B cell (primary cell): ENCODE measurements around the gene FHIT. TPM values are rescaled to one million over a fixed set of nuclear protein-coding genes. Genes with fewer than 3 reads are reported as not detected.

Experiments
- ATAC-seq: fragments of 200-7000 bp; cut with Tn5 transposase; one replicate; pipeline ENCODE4 v1.10.0; 2021; ENCODE audit warnings: low read depth, mild to moderate bottlenecking, moderate number of reproducible peaks, moderate library complexity
- CTCF ChIA-PET: fragments of 350-600 bp; sonication (Branson Sonifier 250); formaldehyde crosslinking; loops from one replicate; lab custom pipeline; 2021; ENCODE audit warnings: antibody characterized with exemption, inconsistent platforms; lab: Charles Lee
- POLR2A ChIA-PET: fragments of 350-600 bp; sonication (Branson Sonifier 250); formaldehyde crosslinking; loops from one replicate; lab custom pipeline; 2021; ENCODE audit warnings: antibody characterized with exemption; lab: Charles Lee
- DNase-seq: peaks from one replicate; pipeline ENCODE4 v3.0.0; 2013
- H2AFZ ChIP-seq: 2 replicates; pipeline ENCODE4 v1.6.1; 2012; ENCODE audit warnings: mild to moderate bottlenecking, low read depth, low read length; ENCODE audit not compliant: insufficient read depth, poor library complexity, severe bottlenecking
- H3K27ac ChIP-seq, 2 donors: 1 replicate in 1 of 2; 2 replicates in 1 of 2; pipeline ENCODE4 v1.5.1; 2012 to 2013; ENCODE audit warnings: low read length in 2 of 2, mild to moderate bottlenecking in 2 of 2, moderate library complexity in 1 of 2
- H3K27me3 ChIP-seq, 4 experiments: fragments of 200-600 bp in 1 of 4; sonication (generic) in 1 of 4; replicated peaks in 1 of 4; 1 replicate in 2 of 4; 2 replicates in 2 of 4; pipeline versions ENCODE4 v1.6.1 to v1.7.0; 2013 to 2016; ENCODE audit warnings: low read length in 3 of 4, mild to moderate bottlenecking in 2 of 4, mixed read lengths in 1 of 4, moderate library complexity in 1 of 4; ENCODE audit not compliant: insufficient read depth in 4 of 4, control insufficient read depth in 3 of 4; ENCODE audit errors: control extremely low read depth in 1 of 4
- H3K36me3 ChIP-seq, 2 experiments: replicated peaks in 1 of 2; 1 replicate in 1 of 2; 2 replicates in 1 of 2; pipeline versions ENCODE4 v1.6.1 to v1.7.1; 2013; ENCODE audit warnings: low read length in 1 of 2; ENCODE audit not compliant: insufficient read depth in 2 of 2, control insufficient read depth in 1 of 2; ENCODE audit errors: control extremely low read depth in 1 of 2, extremely low read depth in 1 of 2
- H3K4me1 ChIP-seq, 2 donors: fragments of 200-600 bp in 1 of 2; sonication (generic) in 1 of 2; 1 replicate in 1 of 2; 2 replicates in 1 of 2; pipeline versions ENCODE4 v1.5.1 to v1.6.1; 2013 to 2017; ENCODE audit warnings: low read length in 2 of 2; ENCODE audit not compliant: control insufficient read depth in 2 of 2, insufficient read depth in 2 of 2
- H3K4me2 ChIP-seq: replicated peaks from 2 replicates; pipeline ENCODE3; 2012; ENCODE audit warnings: mild to moderate bottlenecking, low read depth, low read length; ENCODE audit not compliant: poor library complexity, severe bottlenecking
- H3K4me3 ChIP-seq, 5 experiments: fragments of 200-600 bp in 1 of 5; sonication (generic) in 1 of 5; 1 replicate in 3 of 5; 2 replicates in 2 of 5; pipeline versions ENCODE4 v1.5.1 to v1.7.0; 2011 to 2016; ENCODE audit warnings: low read length in 4 of 5, mild to moderate bottlenecking in 4 of 5, low read depth in 2 of 5, control low read depth in 1 of 5, moderate library complexity in 1 of 5; ENCODE audit not compliant: insufficient read depth in 1 of 5; ENCODE audit errors: control extremely low read depth in 1 of 5, extremely low read depth in 1 of 5
- H3K79me2 ChIP-seq: fragments of 200-600 bp; sonication (generic); one replicate; pipeline ENCODE4 v1.6.0; 2016; ENCODE audit warnings: low read length; ENCODE audit not compliant: control insufficient read depth, insufficient read depth
- H3K9ac ChIP-seq: fragments of 200-600 bp; sonication (generic); 2 replicates; pipeline ENCODE4 v1.6.1; 2017; ENCODE audit warnings: mild to moderate bottlenecking, low read length, moderate library complexity
- H3K9me3 ChIP-seq, 3 donors: one replicate each; pipeline versions ENCODE4 v1.6.1 to v1.7.1; 2013; ENCODE audit warnings: low read length in 2 of 3; ENCODE audit not compliant: control insufficient read depth in 2 of 3, insufficient read depth in 1 of 3; ENCODE audit errors: control extremely low read depth in 1 of 3
- H4K20me1 ChIP-seq: 2 replicates; pipeline ENCODE4 v1.6.0; 2012; ENCODE audit warnings: mild to moderate bottlenecking, low read length; ENCODE audit not compliant: insufficient read depth, control insufficient read depth, poor library complexity, severe bottlenecking
- H3K27ac Mint-ChIP-seq: one replicate; pipeline ENCODE4 v1.8.0; 2021; ENCODE audit warnings: mixed read lengths
- H3K27me3 Mint-ChIP-seq: one replicate; pipeline ENCODE4 v1.8.0; 2021; ENCODE audit warnings: mixed read lengths
- H3K4me1 Mint-ChIP-seq: one replicate; pipeline ENCODE4 v1.8.0; 2021; ENCODE audit warnings: mixed read lengths
- H3K4me3 Mint-ChIP-seq: one replicate; pipeline ENCODE4 v1.8.0; 2021; ENCODE audit warnings: mixed read lengths
- H3K9me3 Mint-ChIP-seq: one replicate; pipeline ENCODE4 v1.8.0; 2022; ENCODE audit warnings: mixed read lengths; ENCODE audit not compliant: insufficient read depth
- CTCF ChIP-seq: fragments of 200-600 bp; IDR thresholded peaks from one replicate; pipeline ENCODE4 v1.8.0; 2022; ENCODE audit warnings: antibody characterized with exemption, mild to moderate bottlenecking
- EZH2 ChIP-seq: IDR thresholded peaks from 2 replicates; pipeline ENCODE4 v1.6.1; 2012; ENCODE audit warnings: borderline replicate concordance, low read depth, mild to moderate bottlenecking, moderate library complexity, low read length; ENCODE audit not compliant: insufficient read depth, poor library complexity, severe bottlenecking
- WGBS: methylation state at CpG from one replicate; pipeline ENCODE4 v1.1.5; 2013; ENCODE audit warnings: missing lambda C conversion rate; ENCODE audit not compliant: insufficient coverage; 5-methylcytosine and 5-hydroxymethylcytosine counted together
- intact Hi-C: fragments of 100-400 bp; cut with micrococcal nuclease; formaldehyde crosslinking; loops from one replicate; pipeline ENCODE4 v1.10.0; 2022
- polyA plus RNA-seq: library from polyadenylated mRNA; depleted of rRNA; stranded (reverse); fragments of >200 nt; gene quantifications from 2 replicates; pipeline ENCODE4 v1.2.3, GENCODE V29; 2012
- total RNA-seq, 2 donors: library from RNA; stranded (reverse); fragments of 120-200 nt in 1 of 2; gene quantifications; 1 replicate in 1 of 2; 2 replicates in 1 of 2; pipeline versions ENCODE4 v1.2.3 to v1.2.4, GENCODE V29; 2013 to 2022

Gene FHIT
- total and polyA plus RNA-seq, 2 donors (not counting 1 experiment from before 2014, with no cell fraction given) = 1.7 to 7.8 TPM

GRCh38 chr3:60351481-60351880 is 899.8 kb downstream of the FHIT start:
- no peak overlapping the region for H3K4me2 ChIP-seq
- ATAC-seq (no peak), DNase-seq (no peak)
- H3K9ac ChIP-seq = no peak overlapping the region
- H4K20me1 ChIP-seq = no peaks in the 10 kb centered on the region
- H3K4me1 Mint-ChIP-seq = no peaks in the 10 kb centered on the region
- H3K79me2 ChIP-seq = no peaks in the 10 kb centered on the region
- H3K27ac ChIP-seq = no peak overlapping the region
- TF ChIP-seq EZH2 = no peak
- no peak for TF ChIP-seq CTCF
- H3K4me3 Mint-ChIP-seq = no peak overlapping the region
- POLR2A ChIA-PET = no interaction called here
- H3K36me3 ChIP-seq = no peaks in the 10 kb centered on the region
- H3K4me1 ChIP-seq = no peaks in the 10 kb centered on the region
- intact Hi-C loops = no loop called here
- 100% methylated on average over 1 of the region's 1 CpG for WGBS
- H3K27me3 Mint-ChIP-seq = no peaks in the 10 kb centered on the region
- H3K27me3 ChIP-seq = no peaks in the 10 kb centered on the region
- no peaks in the 10 kb centered on the region for H3K9me3 ChIP-seq
- H3K4me3 ChIP-seq = no peak overlapping the region
- no peak overlapping the region for H3K27ac Mint-ChIP-seq
- CTCF ChIA-PET = no interaction called here
- no peaks in the 10 kb centered on the region for H3K9me3 Mint-ChIP-seq
- H2AFZ ChIP-seq = no peak overlapping the region

- ChIA-PET POLR2A (no interaction called here), CTCF (no interaction called here)
- H4K20me1 ChIP-seq = no peaks in the 10 kb centered on the region
- DNase-seq (no peak), ATAC-seq (no peak)
- WGBS = no CpG with 5 or more reads among the region's 3 CpGs
- H3K27ac ChIP-seq = no peak overlapping the region
- H2AFZ ChIP-seq = no peak overlapping the region
- H3K27me3 ChIP-seq = no peaks in the 10 kb centered on the region
- H3K9me3 ChIP-seq = no peaks in the 10 kb centered on the region
- H3K4me2 ChIP-seq = no peak overlapping the region
- no peak overlapping the region for H3K4me3 ChIP-seq
- no peaks in the 10 kb centered on the region for H3K4me1 Mint-ChIP-seq
- intact Hi-C loops = no loop called here
- no peaks in the 10 kb centered on the region for H3K27me3 Mint-ChIP-seq
- TF ChIP-seq EZH2 (no peak), CTCF (no peak)
- H3K27ac Mint-ChIP-seq = no peak overlapping the region
- no peaks in the 10 kb centered on the region for H3K79me2 ChIP-seq
- H3K4me3 Mint-ChIP-seq = no peak overlapping the region
- H3K4me1 ChIP-seq = no peaks in the 10 kb centered on the region
- H3K9me3 Mint-ChIP-seq = no peaks in the 10 kb centered on the region
- H3K36me3 ChIP-seq = no peaks in the 10 kb centered on the region
- H3K9ac ChIP-seq = no peak overlapping the region
These were observed 906.9 kb downstream of the FHIT start for GRCh38 chr3:60344340-60344739.
